ENCODE data around the gene NPC2.

NPC2 gene

GRCh38 chr14:74518221-74518620 is 25.1 kb upstream of the NPC2 start:
- DNase-seq: no peak

GRCh38 chr14:74517731-74518130 is 24.6 kb upstream of the NPC2 start:
- no peak for DNase-seq

- no peak for DNase-seq
Measured at GRCh38 chr14:74516451-74517160, 23.5 kb upstream of the NPC2 start.

DNA sequence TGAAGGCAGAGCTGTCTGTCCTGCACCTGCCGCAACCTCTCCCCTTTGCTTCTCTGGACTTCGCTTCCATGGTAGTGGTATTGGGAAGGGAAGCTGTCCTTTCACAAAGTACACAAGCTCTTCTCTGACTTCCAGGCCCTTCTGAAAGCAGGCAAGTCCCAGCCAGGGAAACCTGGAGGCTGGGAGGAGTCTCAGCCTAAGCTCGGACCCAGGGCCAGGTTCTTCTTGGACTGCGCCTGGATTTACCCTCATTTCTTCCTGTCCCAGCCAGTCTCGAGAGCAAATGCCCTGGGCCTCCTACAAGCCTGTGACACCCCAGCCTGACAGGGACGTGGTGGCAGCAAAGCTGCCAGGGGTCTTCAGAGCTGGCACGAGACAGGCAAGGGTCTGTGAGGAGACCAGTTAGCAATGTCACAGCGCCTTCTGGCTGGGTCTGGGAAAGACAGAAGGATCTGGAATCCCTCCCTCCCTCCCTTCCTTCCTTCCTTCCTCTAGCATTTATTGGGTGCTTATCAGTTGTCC is 22.8 kb upstream of the NPC2 start:
- DNase-seq: no peak

- no peak for DNase-seq
Measured at GRCh38 chr14:74514471-74514941, 21.4 kb upstream of the NPC2 start.

DNA sequence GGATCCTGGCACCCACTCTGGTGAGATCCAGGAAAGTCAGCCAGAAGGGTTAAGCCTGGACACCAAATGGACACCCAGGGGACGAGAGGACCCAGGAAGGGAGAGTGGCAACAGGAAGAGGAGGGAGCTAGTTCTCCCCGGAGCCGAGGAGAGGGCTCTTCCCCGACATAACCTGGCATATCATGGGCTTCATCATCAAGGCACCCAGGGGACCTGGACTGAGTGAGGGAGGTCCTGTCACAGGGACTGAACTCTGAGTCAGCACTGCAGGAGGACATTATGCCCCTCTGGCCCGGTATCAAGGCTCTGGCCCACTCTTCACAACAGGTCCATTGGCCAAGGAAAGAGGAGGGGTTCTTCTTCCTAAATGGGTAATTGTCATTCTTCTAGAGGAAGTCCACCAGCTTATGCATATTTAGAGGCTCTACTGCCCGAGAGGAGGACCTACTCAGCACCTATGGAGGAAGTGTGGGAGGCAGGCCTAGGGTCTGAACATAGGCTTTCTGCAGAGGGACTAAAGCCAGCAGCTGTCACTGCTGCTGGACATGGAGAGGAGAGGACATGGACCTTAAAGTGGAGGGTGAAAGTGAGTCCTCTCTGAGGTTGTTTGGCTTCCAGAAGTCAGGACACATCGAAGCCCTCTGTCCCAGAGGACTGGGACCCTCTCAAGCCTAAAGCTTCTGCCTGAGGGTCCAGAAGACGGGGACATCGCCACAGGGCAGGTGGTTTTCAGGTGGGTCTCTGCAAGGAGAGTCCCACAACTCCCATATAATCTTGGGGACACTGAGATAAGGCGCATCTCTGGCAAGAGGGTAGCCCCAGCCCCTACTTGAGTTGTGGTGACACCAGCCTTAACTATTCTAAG is 19.1 kb upstream of the NPC2 start:
- no peak for DNase-seq

DNA sequence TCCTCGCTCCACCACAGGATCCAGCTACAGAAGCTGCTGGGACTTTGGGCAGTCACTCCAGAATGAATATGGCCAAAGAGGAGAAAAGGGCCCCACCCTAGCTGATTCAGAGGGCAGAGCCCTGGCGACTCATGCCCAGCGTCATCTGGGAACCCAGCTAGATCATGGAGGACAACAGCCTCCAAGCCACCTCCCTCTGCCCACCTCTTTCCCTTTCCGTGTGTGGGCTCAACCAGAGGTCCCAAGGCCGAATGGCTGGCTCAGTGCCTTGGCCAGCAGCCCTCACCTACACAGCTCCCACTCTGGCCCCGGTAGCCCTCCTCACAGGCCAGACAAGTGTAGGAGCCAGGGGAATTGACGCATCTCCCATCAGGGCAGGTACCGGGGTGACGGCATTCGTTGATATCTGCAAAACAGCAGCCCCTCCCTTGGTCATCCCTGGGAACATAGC is 17.9 kb upstream of the NPC2 start:
- no peak for DNase-seq

- no peak for DNase-seq
Measured at GRCh38 chr14:74510223-74510931, 17.3 kb upstream of the NPC2 start.

GRCh38 chr14:74509587-74510222 is 16.6 kb upstream of the NPC2 start:
- DNase-seq: no peak

DNA sequence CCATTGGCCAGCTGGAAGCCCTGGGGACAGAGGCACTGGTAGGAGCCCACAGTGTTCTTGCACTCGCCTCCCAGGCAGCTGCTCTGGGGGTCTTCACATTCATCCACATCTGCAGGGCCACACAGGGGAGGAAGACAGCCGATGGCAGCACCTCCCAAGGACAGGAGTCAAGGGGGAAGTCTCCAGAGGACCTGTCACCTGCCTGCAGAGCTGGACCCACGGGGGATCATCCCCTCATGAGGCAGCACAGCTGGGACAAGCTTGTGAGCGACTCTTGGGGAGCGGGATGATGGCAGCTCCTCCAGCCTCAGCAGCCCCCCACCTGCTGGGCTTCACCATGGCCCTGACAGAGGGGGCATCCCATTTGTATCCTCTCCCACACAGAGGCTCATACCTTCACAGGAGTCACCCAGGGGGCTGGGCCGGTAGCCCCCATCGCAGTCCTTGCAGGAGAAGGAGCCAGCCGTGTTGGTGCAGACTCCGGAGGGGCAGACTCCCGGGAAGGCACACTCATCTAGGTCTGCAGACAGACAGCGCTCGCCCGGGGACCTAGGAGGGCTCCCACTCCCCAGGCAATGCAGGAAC is 15.8 kb upstream of the NPC2 start:
- no peak for DNase-seq

DNA sequence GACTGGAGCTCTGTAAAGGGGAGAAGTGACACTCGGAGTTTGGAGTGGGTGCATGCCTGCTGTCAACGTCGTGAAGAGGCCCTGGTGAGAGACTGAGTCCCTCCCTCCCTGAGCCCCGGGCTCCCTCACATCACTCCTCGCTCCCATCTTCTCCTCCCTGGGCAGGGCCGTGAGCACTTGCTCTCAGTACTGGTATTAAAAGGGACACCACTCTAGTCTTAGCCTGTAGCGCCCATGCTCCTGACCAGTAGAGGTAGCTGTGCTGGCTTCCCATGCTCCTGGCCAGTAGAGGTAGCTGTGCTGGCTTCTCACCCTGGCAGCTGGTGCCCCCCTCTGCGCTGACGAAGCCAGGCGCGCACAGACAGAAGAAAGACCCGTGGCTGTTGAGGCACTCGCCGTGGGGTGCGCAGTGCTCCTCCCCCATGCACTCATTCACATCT is 15.2 kb upstream of the NPC2 start:
- DNase-seq: no peak

- DNase-seq: no peak
Measured at GRCh38 chr14:74507840-74508239, 14.7 kb upstream of the NPC2 start.

GRCh38 chr14:74507085-74507484 is 14.0 kb upstream of the NPC2 start:
- no peak for DNase-seq

DNA sequence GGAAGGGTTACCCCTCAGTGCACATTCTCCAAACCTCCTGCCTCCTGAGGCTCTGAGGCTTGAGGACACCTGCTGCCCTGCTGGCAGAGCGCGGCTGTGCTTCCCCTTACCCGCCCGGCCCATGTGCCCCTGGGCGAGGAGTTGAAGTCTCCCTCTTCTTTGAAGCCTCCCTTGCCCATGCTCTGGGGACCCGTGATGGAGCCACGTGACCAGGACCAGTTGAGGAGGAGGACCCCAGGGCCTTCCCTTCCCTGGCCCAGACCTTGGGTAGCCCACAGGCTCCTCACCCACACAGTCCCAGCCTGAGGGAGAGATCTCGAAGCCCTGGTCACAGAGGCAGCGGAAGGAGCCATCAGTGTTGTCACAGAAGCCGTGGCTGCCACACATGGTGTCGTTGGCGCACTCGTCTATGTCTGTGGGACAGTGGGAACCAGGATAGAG is 13.3 kb upstream of the NPC2 start:
- no peak for DNase-seq

DNA sequence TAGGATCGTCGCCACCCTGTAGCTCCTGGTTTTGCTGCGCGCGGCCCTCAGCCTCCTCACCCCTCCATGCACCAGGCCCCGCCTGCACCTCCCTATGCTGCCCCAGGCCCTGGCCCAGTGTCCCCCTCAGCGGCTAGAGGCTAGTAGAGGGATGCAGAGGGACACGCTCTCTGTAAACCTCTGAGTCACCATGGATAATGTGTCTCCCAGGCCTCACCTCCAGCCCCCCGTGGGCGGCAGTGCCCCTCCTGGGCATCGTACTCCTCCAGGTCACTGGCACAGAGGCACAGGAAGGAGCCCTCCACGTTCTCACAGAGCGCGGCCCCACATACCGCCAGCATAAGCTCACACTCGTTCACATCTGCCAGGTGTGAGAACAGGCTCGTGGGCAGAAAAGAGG is 12.7 kb upstream of the NPC2 start:
- DNase-seq: no peak

- no peak for DNase-seq
Measured at GRCh38 chr14:74504874-74505720, 12.0 kb upstream of the NPC2 start.

- no peak for DNase-seq
Measured at GRCh38 chr14:74504412-74504811, 11.3 kb upstream of the NPC2 start.

- DNase-seq: no peak
Measured at GRCh38 chr14:74503938-74504335, 10.8 kb upstream of the NPC2 start.

DNA sequence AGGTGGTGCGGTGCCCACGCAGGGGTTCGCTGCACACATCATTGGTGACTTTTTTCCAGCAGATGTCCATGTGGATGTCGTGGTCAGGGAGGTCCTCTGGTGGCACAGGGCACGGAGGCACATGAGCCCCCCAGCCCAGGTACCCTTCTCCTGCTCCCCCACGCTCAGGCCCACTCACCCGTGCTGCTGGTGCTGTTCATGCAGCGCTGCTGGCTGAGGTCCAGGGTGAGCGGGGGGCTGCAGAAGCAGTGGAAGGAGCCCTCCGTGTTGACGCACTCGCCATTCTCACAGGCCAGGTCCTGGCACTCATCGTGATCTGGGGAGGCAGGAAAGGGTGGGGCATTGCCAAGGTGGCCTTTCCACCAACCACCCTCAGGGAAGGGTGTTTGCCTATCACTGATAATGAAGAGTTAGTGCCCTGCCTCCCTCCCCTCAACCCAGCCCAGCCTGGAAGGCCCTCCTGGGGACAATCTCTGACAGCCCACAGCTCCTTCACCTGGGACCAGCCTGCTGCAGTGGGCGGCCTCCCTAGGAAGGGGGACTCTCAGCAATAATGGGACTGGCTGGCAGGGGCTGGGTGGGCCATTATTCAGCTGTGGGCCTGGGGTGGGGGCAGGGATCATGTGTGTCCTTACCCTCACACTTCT is 10.3 kb upstream of the NPC2 start:
- DNase-seq: no peak

- DNase-seq: no peak
Measured at GRCh38 chr14:74502236-74503019, 9.3 kb upstream of the NPC2 start.

All from NCI-H1048 (cell line).